HG03175 (cell line): ENCODE measurements around the gene NATD1.

Experiments used
- ATAC-seq: cut with Tn5 transposase; IDR thresholded peaks from one replicate; pipeline ENCODE4 v1.9.1; 2021; ENCODE audit warnings: mild to moderate bottlenecking, moderate library complexity; ENCODE audit not compliant: unreplicated experiment

Gene NATD1

GRCh38 chr17:21275579-21276263 is 22.5 kb upstream of the NATD1 start:
- ATAC-seq, result peak; percentile 93

GRCh38 chr17:21275047-21275578 is 21.9 kb upstream of the NATD1 start:
- no peak for ATAC-seq

- ATAC-seq, result no peak
Measured at GRCh38 chr17:21272881-21273792, 19.9 kb upstream of the NATD1 start.

GRCh38 chr17:21272250-21272649 is 19.0 kb upstream of the NATD1 start:
- ATAC-seq, result no peak

GRCh38 chr17:21271454-21272183 is 18.4 kb upstream of the NATD1 start:
- no peak for ATAC-seq

GRCh38 chr17:21269394-21269793 is 16.2 kb upstream of the NATD1 start:
- ATAC-seq, result no peak

GRCh38 chr17:21268596-21269188 is 15.5 kb upstream of the NATD1 start:
- no peak for ATAC-seq

- ATAC-seq, result no peak
Measured at GRCh38 chr17:21263376-21263775, 10.2 kb upstream of the NATD1 start.

GRCh38 chr17:21262259-21262993 is 9.2 kb upstream of the NATD1 start:
- ATAC-seq, result no peak

GRCh38 chr17:21258593-21258992 is 5.4 kb upstream of the NATD1 start:
- ATAC-seq, result no peak

- ATAC-seq, result peak; percentile 6
Measured at GRCh38 chr17:21253646-21254441, 634 bp upstream of the NATD1 start.

GRCh38 chr17:21252289-21252795 is 868 bp downstream of the NATD1 start:
- no peak for ATAC-seq

- ATAC-seq, result no peak
Measured at GRCh38 chr17:21251337-21252010, 1.7 kb downstream of the NATD1 start.

GRCh38 chr17:21250854-21251253 is 2.4 kb downstream of the NATD1 start:
- ATAC-seq, result no peak

GRCh38 chr17:21249920-21250703 is 3.1 kb downstream of the NATD1 start:
- ATAC-seq, result no peak

- ATAC-seq, result no peak
Measured at GRCh38 chr17:21249086-21249795, 4.0 kb downstream of the NATD1 start.

- ATAC-seq, result no peak
Measured at GRCh38 chr17:21248500-21248899, 4.7 kb downstream of the NATD1 start.
